ENCODE data around the gene NDUFA13.

Gene NDUFA13

DNA sequence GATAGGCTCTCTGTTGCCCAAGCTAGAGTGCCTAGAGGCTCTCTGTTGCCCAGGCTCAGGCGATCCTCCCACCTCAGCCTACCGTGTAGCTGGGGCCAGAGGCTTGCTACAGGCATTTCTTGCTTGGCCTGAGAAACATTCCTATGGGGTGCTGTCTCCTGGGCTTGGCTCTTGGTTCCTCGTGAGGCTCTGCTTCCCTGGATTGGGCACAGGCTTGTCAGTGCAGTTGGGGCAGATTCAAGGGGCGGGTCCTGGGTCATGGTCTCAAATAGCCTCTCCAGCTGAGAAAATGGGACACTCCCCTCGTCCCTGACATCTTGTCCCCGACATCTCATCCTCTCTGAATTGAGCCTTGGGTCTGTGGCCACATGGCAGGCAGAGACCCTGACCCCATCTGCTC, 5.6 kb upstream of the NDUFA13 start:
- Histone ChIP-seq H3K4me1 (ENCODE audit: low read length) (no peaks in the 10 kb centered on the region), H2AFZ (ENCODE audit: low read length) (no peak overlapping the region), H3F3A (ENCODE audit: insufficient read depth, low read length) (no peaks in the 10 kb centered on the region)

DNA sequence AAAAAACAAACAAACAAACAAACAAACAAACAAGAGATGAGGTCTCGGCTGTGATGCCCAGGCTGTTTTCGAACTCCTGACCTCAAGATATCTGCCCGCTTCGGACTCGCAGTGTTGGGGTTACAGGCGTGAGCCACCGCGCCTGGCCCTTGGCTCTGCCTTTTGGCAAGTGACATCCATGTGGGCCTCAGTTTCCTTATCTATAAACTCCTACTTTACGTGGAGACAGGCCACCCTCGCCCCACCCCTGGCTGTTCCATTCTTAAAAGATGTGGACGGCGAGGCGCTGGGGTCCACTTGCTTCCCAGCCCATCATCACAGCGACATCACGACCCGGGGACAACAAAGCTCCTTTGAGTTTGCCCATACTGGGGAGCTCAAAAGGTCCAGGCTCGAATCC, 2.3 kb upstream of the NDUFA13 start:
- Histone ChIP-seq H3K27ac (ENCODE audit: low read length) (no peak overlapping the region), H3F3A (ENCODE audit: insufficient read depth, low read length) (peaks cover 10% of the 10 kb centered on the region; the same call in 1 of the 2 replicates), H4K20me1 (ENCODE audit: insufficient read depth, low read length) (no peaks in the 10 kb centered on the region), H3K9me2 (replicated peaks; ENCODE audit: insufficient read depth, low read length) (no peaks in the 10 kb centered on the region), H3K4me2 (ENCODE audit: low read depth, low read length) (no peak overlapping the region), H3K4me3 (ENCODE audit: low read length) (no peak overlapping the region), H3K4me1 (ENCODE audit: low read length) (peaks cover 3% of the 10 kb centered on the region; the same call in 1 of the 2 replicates), H3K9ac (ENCODE audit: low read length) (no peak overlapping the region), H3K9me3 (replicated peaks; ENCODE audit: insufficient read depth, low read length) (no peaks in the 10 kb centered on the region), H3K79me2 (ENCODE audit: low read length) (peaks cover 23% of the 10 kb centered on the region), H3K27me3 (replicated peaks; ENCODE audit: insufficient read depth, low read length) (no peaks in the 10 kb centered on the region), H2AFZ (ENCODE audit: low read length) (no peak overlapping the region), H3K36me3 (replicated peaks; ENCODE audit: insufficient read depth, low read length) (no peaks in the 10 kb centered on the region)
- no peak for TF ChIP-seq EZH2phosphoT487 (IDR thresholded peaks at IDR 0.05; ENCODE audit: low read length)
- TF ChIP-seq EZH2 (optimal IDR thresholded peaks at IDR 0.05; ENCODE audit: low read depth, low read length) = no peak
- TF ChIP-seq, protein P1, sequence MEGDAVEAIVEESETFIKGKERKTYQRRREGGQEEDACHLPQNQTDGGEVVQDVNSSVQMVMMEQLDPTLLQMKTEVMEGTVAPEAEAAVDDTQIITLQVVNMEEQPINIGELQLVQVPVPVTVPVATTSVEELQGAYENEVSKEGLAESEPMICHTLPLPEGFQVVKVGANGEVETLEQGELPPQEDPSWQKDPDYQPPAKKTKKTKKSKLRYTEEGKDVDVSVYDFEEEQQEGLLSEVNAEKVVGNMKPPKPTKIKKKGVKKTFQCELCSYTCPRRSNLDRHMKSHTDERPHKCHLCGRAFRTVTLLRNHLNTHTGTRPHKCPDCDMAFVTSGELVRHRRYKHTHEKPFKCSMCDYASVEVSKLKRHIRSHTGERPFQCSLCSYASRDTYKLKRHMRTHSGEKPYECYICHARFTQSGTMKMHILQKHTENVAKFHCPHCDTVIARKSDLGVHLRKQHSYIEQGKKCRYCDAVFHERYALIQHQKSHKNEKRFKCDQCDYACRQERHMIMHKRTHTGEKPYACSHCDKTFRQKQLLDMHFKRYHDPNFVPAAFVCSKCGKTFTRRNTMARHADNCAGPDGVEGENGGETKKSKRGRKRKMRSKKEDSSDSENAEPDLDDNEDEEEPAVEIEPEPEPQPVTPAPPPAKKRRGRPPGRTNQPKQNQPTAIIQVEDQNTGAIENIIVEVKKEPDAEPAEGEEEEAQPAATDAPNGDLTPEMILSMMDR (IDR thresholded peaks at IDR 0.05; ENCODE audit: low read length) = no peak
- no peak for DNase-seq

More for the DNA sequence above, 5.6 kb upstream of the NDUFA13 start:
- H3K9ac ChIP-seq (ENCODE audit: low read length) = no peak overlapping the region
- TF ChIP-seq EZH2phosphoT487 (IDR thresholded peaks at IDR 0.05; ENCODE audit: low read length) = no peak
- no peak for TF ChIP-seq EZH2 (optimal IDR thresholded peaks at IDR 0.05; ENCODE audit: low read depth, low read length)
- TF ChIP-seq, protein P1 (IDR thresholded peaks at IDR 0.05; ENCODE audit: low read length) = no peak
- H3K27ac ChIP-seq (ENCODE audit: low read length) = no peak overlapping the region
- H3K36me3 ChIP-seq (replicated peaks; ENCODE audit: insufficient read depth, low read length) = no peaks in the 10 kb centered on the region
- H3K9me2 ChIP-seq (replicated peaks; ENCODE audit: insufficient read depth, low read length) = no peaks in the 10 kb centered on the region
- no peaks in the 10 kb centered on the region for H3K79me2 ChIP-seq (ENCODE audit: low read length)
- H3K9me3 ChIP-seq (replicated peaks; ENCODE audit: insufficient read depth, low read length) = no peaks in the 10 kb centered on the region
- no peak overlapping the region for H3K4me2 ChIP-seq (ENCODE audit: low read depth, low read length)
- no peaks in the 10 kb centered on the region for H3K27me3 ChIP-seq (replicated peaks; ENCODE audit: insufficient read depth, low read length)
- DNase-seq = no peak
- H4K20me1 ChIP-seq (ENCODE audit: insufficient read depth, low read length) = no peaks in the 10 kb centered on the region
- H3K4me3 ChIP-seq (ENCODE audit: low read length) = no peak overlapping the region

DNA sequence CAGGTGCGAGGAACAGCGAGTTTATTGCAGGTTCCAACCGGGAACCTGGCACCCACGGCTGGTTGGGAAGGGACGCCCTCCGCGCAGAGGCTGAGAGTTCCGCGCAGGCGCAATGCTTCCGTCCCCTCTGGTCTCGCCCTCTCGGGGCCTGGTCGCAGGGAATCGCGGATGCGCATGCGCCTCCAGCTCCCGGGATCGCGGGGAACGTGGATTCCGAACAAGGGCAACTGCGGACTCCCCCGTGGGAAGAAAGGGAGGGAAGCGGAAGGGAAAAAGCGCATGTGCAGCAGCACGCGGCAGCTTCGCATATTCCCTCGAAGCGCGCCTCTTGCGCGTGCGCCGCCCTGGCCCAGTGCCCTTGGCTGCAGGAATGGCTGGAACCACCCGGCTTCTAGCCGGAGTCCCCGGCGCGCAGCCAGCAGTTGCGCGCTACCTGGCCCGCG, 1.8 kb upstream of the NDUFA13 start:
- Histone ChIP-seq H3K9me3 (replicated peaks; ENCODE audit: insufficient read depth, low read length) (no peaks in the 10 kb centered on the region), H3K9me2 (replicated peaks; ENCODE audit: insufficient read depth, low read length) (no peaks in the 10 kb centered on the region)
- TF ChIP-seq, protein P1 (IDR thresholded peaks at IDR 0.05; ENCODE audit: low read length) = no peak
- TF ChIP-seq EZH2 (optimal IDR thresholded peaks at IDR 0.05; ENCODE audit: low read depth, low read length) (no peak), EZH2phosphoT487 (IDR thresholded peaks at IDR 0.05; ENCODE audit: low read length) (no peak)

More for the DNA sequence above, 1.8 kb upstream of the NDUFA13 start:
- no peak overlapping the region for H3K4me2 ChIP-seq (ENCODE audit: low read depth, low read length)
- DNase-seq = no peak
- no peak overlapping the region for H3K27ac ChIP-seq (ENCODE audit: low read length)
- no peaks in the 10 kb centered on the region for H4K20me1 ChIP-seq (ENCODE audit: insufficient read depth, low read length)
- H3K27me3 ChIP-seq (replicated peaks; ENCODE audit: insufficient read depth, low read length) = no peaks in the 10 kb centered on the region
- H3K4me1 ChIP-seq (ENCODE audit: low read length) = peaks cover 3% of the 10 kb centered on the region; the same call in 1 of the 2 replicates
- no peak overlapping the region for H3K9ac ChIP-seq (ENCODE audit: low read length)
- H3K36me3 ChIP-seq (replicated peaks; ENCODE audit: insufficient read depth, low read length) = no peaks in the 10 kb centered on the region
- peaks cover 10% of the 10 kb centered on the region; the same call in 1 of the 2 replicates for H3F3A ChIP-seq (ENCODE audit: insufficient read depth, low read length)
- peaks cover 26% of the 10 kb centered on the region for H3K79me2 ChIP-seq (ENCODE audit: low read length)
- no peak overlapping the region for H3K4me3 ChIP-seq (ENCODE audit: low read length)
- H2AFZ ChIP-seq (ENCODE audit: low read length) = no peak overlapping the region
